T-helper 1 cell treated with Interleukin-12 subunit alpha and Interleukin-12 subunit beta and Interleukin-4 antibody, amounts not matched to agents 30 μg/mL and 1 μg/mL, for 36 hours (primary cell): ENCODE results near the gene ANO2.

Experiments
- H3K27ac Mint-ChIP-seq: one replicate; pipeline ENCODE4 v1.8.0; 2021; ENCODE audit warnings: mild to moderate bottlenecking, mixed read lengths
- H3K27me3 Mint-ChIP-seq: one replicate; pipeline ENCODE4 v1.8.0; 2021; ENCODE audit warnings: low read depth, mixed read lengths
- H3K36me3 Mint-ChIP-seq: one replicate; pipeline ENCODE4 v1.8.0; 2021; ENCODE audit warnings: low read depth, mixed read lengths
- H3K4me1 Mint-ChIP-seq: one replicate; pipeline ENCODE4 v1.8.0; 2021; ENCODE audit warnings: low read depth, mixed read lengths
- H3K4me3 Mint-ChIP-seq: one replicate; pipeline ENCODE4 v1.8.0; 2021; ENCODE audit warnings: mild to moderate bottlenecking, moderate library complexity, mixed read lengths
- H3K9me3 Mint-ChIP-seq: one replicate; pipeline ENCODE4 v1.8.0; 2021; ENCODE audit warnings: mixed read lengths

The ANO2 gene

GRCh38 chr12:5587711-5588121 is 357.3 kb downstream of the ANO2 start:
- H3K27me3 Mint-ChIP-seq, result no peaks in the 10 kb centered on the region
- H3K27ac Mint-ChIP-seq, result no peak overlapping the region
- H3K4me3 Mint-ChIP-seq, result no peak overlapping the region
- H3K9me3 Mint-ChIP-seq, result no peaks in the 10 kb centered on the region
- no peaks in the 10 kb centered on the region for H3K36me3 Mint-ChIP-seq
- no peaks in the 10 kb centered on the region for H3K4me1 Mint-ChIP-seq

DNA sequence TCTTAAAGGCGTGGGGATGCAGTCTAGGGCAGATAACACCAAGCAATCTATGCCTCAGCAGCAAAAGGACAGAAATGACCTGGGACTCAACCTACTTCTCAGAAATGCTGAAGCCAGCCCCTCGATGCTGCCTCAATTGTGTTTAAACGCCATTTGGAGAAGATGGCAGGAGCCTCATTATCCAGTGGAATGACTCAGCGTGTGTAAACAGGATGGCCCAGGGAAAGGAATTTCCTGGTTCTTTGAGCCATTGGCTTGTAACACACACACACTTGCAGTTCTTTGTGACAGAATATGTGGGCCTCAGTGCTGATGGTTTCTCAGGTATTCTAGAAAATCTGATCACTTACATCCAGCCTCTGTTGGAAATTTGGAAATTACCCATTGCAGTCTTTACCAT is 358.9 kb downstream of the ANO2 start:
- H3K27me3 Mint-ChIP-seq, result no peaks in the 10 kb centered on the region

DNA sequence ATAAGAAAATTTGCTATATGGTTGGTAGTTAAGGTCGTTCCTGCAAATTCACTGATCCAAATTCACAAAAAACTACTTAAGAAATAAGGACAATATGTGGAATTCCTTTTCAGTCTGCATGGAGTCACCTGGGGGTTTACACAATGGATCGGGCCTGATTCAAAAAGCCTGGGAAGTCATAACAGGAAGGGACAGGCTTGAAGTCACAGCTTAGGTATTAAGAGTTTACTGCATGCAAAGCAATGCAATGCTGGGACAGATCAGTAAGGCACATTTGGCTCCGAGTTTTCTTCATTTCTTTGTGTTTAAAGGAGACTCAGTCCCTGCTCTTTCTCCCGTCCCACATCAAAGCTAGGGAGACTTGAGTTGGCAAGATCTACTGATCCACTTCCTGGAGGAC is 359.9 kb downstream of the ANO2 start:
- Mint-ChIP-seq H3K36me3 (no peaks in the 10 kb centered on the region), H3K9me3 (no peaks in the 10 kb centered on the region), H3K4me3 (no peak overlapping the region), H3K27me3 (no peaks in the 10 kb centered on the region), H3K4me1 (no peaks in the 10 kb centered on the region), H3K27ac (no peak overlapping the region)

More for the DNA sequence above, 358.9 kb downstream of the ANO2 start:
- Mint-ChIP-seq H3K4me1 (no peaks in the 10 kb centered on the region), H3K27ac (no peak overlapping the region), H3K9me3 (no peaks in the 10 kb centered on the region), H3K36me3 (no peaks in the 10 kb centered on the region), H3K4me3 (no peak overlapping the region)

DNA sequence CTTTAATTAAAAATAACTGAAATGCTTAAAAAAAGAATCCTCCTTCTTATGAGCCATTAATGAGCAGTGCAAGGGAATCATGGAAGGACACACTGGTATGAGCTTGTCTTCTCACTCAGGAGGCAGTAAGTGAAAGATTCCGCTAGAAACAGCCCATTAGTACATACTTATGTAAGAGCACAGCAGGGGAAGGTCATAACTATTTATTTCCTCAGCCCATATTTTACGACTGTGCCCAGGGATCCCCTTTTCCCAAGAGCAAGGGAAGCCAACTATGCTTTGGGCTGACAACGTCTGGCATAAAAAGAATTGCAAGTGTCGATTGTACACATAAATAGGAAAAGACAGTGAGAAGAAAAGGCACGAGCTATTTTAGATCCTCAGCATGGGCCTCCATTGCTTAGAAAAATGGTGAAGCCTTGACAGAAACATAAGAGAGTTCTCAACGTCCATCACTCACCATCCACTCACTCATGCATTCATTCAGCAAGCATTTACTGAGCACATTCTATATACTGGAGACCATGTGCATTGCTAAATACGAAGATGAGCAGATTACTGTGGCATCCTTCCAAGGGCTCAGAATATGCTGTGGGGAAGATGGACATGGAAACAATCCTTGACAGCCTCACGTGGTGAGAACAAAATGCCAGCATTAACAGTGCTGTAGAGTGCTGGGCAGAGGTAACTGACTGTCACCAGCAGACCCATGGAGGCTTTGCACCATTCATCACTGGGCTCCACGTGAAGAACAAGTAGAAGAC is 360.5 kb downstream of the ANO2 start:
- H3K27me3 Mint-ChIP-seq, result no peaks in the 10 kb centered on the region
- no peaks in the 10 kb centered on the region for H3K36me3 Mint-ChIP-seq
- H3K4me1 Mint-ChIP-seq, result no peaks in the 10 kb centered on the region
- no peaks in the 10 kb centered on the region for H3K9me3 Mint-ChIP-seq
- no peak overlapping the region for H3K4me3 Mint-ChIP-seq
- H3K27ac Mint-ChIP-seq, result no peak overlapping the region

- Mint-ChIP-seq H3K27me3 (no peaks in the 10 kb centered on the region), H3K36me3 (no peaks in the 10 kb centered on the region), H3K9me3 (no peaks in the 10 kb centered on the region), H3K4me1 (no peaks in the 10 kb centered on the region), H3K27ac (no peak overlapping the region), H3K4me3 (no peak overlapping the region)
These were observed 362.5 kb downstream of the ANO2 start for GRCh38 chr12:5582541-5582940.

DNA sequence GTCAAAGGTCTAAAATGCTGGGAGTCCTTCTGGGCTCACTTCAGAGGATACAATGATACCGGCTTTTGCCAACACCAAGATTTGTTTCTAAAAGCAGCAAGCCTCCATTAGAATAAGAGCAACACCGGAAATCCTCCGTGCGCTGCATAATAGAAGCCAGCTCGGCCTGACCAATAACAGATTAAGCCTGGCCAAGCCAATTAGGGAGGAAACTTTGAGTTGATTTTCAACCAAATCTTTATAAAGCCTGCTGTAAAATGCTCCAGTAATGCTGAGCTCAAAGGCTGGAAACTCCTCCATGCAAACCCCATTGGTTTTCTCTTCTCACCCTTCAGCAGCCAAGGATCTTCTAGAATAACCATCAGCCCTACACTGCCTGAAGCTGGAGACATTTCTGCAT is 363.0 kb downstream of the ANO2 start:
- H3K9me3 Mint-ChIP-seq, result no peaks in the 10 kb centered on the region
- no peak overlapping the region for H3K4me3 Mint-ChIP-seq
- no peaks in the 10 kb centered on the region for H3K36me3 Mint-ChIP-seq
- no peaks in the 10 kb centered on the region for H3K27me3 Mint-ChIP-seq
- H3K4me1 Mint-ChIP-seq, result no peaks in the 10 kb centered on the region
- H3K27ac Mint-ChIP-seq, result no peak overlapping the region

DNA sequence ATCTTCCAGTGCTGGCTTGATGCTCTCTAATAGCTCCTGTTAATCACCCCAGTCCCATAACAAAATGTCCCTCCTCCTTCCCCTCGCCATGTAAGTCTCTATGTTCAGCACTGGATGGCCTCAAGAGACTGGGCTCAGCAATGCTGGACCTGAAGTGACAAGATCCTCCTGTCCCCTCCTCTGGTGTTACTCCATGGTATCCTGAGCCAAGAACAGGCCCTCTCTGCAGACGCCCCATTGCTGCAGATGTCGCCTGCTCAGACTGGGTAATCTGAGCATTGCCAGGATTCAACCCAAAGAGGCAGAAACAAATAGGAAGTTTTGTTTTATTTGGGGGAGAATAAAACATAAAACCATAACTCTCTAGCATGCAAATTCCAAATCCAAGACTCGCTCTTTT is 363.4 kb downstream of the ANO2 start:
- no peaks in the 10 kb centered on the region for H3K9me3 Mint-ChIP-seq
- H3K4me1 Mint-ChIP-seq, result no peaks in the 10 kb centered on the region
- H3K27ac Mint-ChIP-seq, result no peak overlapping the region
- H3K4me3 Mint-ChIP-seq, result no peak overlapping the region
- no peaks in the 10 kb centered on the region for H3K36me3 Mint-ChIP-seq
- no peaks in the 10 kb centered on the region for H3K27me3 Mint-ChIP-seq

DNA sequence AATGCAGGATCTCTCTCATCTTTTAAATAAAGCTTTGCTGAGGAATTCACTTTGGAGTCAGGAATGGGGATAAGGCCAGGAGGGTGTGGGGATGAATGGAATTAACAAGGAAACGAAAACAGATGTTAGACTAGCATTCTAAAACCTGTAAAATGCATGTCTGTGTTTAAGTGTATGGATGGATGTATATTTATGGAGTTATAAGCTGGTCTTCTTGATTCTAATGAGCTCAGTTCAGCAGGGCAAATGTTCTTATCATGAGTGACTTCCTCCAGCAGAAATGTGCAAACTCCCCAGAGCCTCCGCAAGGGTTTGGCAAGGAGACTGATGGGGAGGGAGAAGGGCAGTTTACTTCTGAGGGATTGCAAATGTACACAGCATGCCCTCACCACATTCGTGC is 364.0 kb downstream of the ANO2 start:
- no peak overlapping the region for H3K27ac Mint-ChIP-seq
- H3K27me3 Mint-ChIP-seq, result no peaks in the 10 kb centered on the region
- H3K4me3 Mint-ChIP-seq, result no peak overlapping the region
- H3K36me3 Mint-ChIP-seq, result no peaks in the 10 kb centered on the region
- H3K9me3 Mint-ChIP-seq, result no peaks in the 10 kb centered on the region
- H3K4me1 Mint-ChIP-seq, result no peaks in the 10 kb centered on the region

- H3K4me1 Mint-ChIP-seq, result no peaks in the 10 kb centered on the region
- H3K9me3 Mint-ChIP-seq, result no peaks in the 10 kb centered on the region
- no peaks in the 10 kb centered on the region for H3K27me3 Mint-ChIP-seq
- H3K36me3 Mint-ChIP-seq, result no peaks in the 10 kb centered on the region
- no peak overlapping the region for H3K4me3 Mint-ChIP-seq
- no peak overlapping the region for H3K27ac Mint-ChIP-seq
These were observed 366.3 kb downstream of the ANO2 start for GRCh38 chr12:5578775-5579174.

DNA sequence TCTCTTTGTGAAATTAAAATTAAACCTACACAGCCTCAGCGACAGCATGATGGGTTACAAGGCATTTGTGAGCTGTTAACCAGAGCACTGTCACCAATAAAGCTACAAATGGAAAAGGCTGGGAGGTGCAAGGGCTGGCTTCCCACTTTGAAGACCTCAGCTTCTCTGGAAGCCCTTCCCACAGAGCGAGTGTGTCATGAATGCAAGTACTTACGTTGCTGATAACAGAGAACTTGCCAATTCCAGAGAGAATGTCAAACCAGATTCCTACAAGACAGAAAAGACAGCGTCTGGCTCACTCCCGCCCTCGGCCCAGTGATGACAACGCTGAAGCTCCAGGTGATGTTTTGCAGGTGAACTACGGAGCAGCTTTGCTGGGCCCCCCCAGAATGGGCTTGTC is 367.3 kb downstream of the ANO2 start:
- Mint-ChIP-seq H3K27me3 (no peaks in the 10 kb centered on the region), H3K9me3 (no peaks in the 10 kb centered on the region), H3K4me1 (no peaks in the 10 kb centered on the region), H3K4me3 (no peak overlapping the region), H3K27ac (no peak overlapping the region), H3K36me3 (no peaks in the 10 kb centered on the region)

DNA sequence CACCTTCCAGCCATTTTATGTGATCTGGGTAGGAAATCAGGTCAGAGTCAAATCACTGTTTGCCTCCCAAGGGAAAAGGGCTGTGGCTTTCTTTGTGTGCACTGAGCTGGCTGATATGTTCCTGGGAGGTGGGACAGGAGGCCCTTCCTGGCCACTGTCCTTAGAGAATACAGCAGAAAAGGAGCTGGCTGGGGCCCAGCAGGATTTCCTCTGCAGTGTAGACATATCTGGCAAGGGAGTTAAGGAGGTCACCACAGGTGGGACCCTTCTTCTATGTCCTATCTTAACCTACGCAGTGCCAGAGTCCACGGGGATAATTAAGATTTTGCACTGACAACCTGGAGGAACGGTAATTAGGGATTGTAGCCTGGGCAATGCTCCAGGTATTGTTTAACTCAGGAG is 367.8 kb downstream of the ANO2 start:
- Mint-ChIP-seq H3K36me3 (no peaks in the 10 kb centered on the region), H3K27me3 (no peaks in the 10 kb centered on the region), H3K4me1 (no peaks in the 10 kb centered on the region), H3K4me3 (no peak overlapping the region), H3K27ac (no peak overlapping the region), H3K9me3 (no peaks in the 10 kb centered on the region)

DNA sequence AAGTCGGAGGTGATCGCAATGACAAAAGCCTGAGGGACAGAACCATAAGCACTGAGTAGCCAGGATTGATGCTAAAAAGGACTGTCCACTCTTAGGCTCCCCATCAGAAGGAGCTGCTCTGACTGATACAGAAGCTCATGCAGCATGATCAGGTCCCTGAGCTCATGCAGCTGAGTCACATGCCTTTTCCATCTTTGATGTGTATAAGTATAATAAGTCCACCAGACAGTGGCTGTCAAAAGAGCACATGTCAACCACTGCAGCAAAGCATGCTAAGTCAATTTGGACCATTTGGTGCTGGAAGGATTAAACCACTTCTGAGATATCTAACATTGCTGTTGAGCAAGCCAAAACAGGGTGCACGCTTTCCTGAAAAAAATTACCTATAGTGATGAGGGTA is 369.1 kb downstream of the ANO2 start:
- Mint-ChIP-seq H3K4me3 (no peak overlapping the region), H3K27me3 (no peaks in the 10 kb centered on the region), H3K4me1 (no peaks in the 10 kb centered on the region), H3K36me3 (no peaks in the 10 kb centered on the region), H3K9me3 (no peaks in the 10 kb centered on the region), H3K27ac (no peak overlapping the region)

DNA sequence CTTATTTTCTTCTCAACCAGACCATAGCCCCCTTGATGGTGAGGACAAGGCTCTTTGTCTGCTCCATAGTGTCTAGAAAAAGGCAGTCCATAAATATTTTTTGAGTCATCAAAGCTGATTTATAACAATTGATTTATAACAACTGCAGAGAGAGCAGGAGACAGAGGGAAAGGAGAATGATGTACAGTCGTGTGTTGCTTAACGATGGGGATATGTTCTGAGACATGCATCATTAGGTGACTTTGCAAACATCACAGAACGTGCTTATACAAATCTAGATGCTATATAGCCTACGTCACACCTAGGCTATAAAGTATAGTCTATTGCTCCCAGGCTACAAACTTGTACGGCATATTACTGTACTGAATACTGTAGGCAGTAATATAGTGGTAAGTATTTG is 369.8 kb downstream of the ANO2 start:
- Mint-ChIP-seq H3K27ac (no peak overlapping the region), H3K9me3 (no peaks in the 10 kb centered on the region), H3K36me3 (no peaks in the 10 kb centered on the region), H3K4me1 (no peaks in the 10 kb centered on the region), H3K4me3 (no peak overlapping the region), H3K27me3 (no peaks in the 10 kb centered on the region)

DNA sequence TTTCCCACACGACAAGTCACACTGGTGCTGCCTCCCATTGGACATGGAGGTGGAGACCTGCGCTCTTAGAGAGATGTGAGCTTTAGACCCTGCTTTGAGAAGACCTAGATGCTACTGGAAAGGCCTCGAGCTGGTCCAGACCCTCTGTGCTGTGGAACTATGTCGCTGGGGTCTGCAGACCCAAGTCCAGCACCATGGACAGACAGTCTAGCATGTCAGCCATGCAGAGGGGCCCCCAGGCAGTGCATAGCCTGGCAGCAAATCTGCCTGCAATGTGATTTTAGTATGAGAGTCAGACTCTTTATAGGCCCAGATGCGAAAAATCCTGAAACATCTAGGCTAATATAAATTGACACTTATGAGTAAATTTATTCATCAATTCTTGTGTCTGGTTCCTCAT is 371.7 kb downstream of the ANO2 start:
- Mint-ChIP-seq H3K27ac (no peak overlapping the region), H3K27me3 (peaks cover 4% of the 10 kb centered on the region), H3K9me3 (no peaks in the 10 kb centered on the region), H3K4me1 (no peaks in the 10 kb centered on the region), H3K4me3 (no peak overlapping the region), H3K36me3 (no peaks in the 10 kb centered on the region)

DNA sequence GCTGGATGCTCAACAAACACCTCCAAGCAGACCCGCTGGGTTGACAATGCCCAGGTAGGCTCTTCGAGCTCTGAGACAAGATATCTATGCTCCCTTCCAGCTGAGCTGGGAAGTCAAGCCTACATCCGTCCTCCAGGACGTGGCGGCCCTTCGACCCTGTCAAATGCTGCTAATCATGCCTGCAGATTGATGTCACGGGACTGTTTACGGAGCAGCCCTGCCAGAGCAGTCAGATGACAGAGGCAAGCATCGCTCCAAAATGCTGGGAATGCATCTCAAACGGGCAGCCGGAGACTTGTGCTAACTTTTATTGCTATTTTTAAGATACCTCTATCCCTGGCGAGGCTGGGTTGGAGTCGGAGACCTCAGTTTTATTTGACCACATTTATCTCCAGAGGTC is 373.9 kb downstream of the ANO2 start:
- Mint-ChIP-seq H3K27ac (no peak overlapping the region), H3K4me1 (no peaks in the 10 kb centered on the region), H3K9me3 (no peaks in the 10 kb centered on the region)

DNA sequence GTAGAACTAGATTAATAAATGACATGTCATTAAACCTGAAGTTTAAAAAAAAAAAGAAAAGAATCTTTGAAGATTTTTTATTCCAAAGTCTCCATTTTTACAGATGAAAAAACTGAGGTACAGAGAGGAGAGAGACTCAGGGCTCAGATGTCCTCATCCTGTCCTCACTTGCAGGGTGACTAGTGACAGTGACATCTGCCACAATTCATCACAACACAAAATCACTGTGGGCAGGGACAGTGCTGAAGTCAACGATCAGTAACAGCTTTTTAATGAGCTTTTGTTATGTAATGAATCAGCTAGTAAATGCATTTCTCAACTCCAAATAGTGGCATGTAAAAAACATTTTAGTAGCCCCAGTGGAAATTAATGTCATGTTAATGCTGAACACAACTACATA is 374.6 kb downstream of the ANO2 start:
- peaks cover 4% of the 10 kb centered on the region for H3K27me3 Mint-ChIP-seq
- H3K27ac Mint-ChIP-seq, result no peak overlapping the region
- no peak overlapping the region for H3K4me3 Mint-ChIP-seq
- H3K4me1 Mint-ChIP-seq, result no peaks in the 10 kb centered on the region
- H3K9me3 Mint-ChIP-seq, result no peaks in the 10 kb centered on the region
- no peaks in the 10 kb centered on the region for H3K36me3 Mint-ChIP-seq

More for the DNA sequence above, 373.9 kb downstream of the ANO2 start:
- H3K4me3 Mint-ChIP-seq, result no peak overlapping the region
- peaks cover 4% of the 10 kb centered on the region for H3K27me3 Mint-ChIP-seq
- no peaks in the 10 kb centered on the region for H3K36me3 Mint-ChIP-seq
